C4-2B (cell line): ENCODE measurements around the gene NSD2.

Experiments used
- CTCF ChIP-seq: fragments of 450-650 bp; conservative IDR thresholded peaks from 2 replicates; pipeline ENCODE4 v1.5.1; 2017; ENCODE audit warnings: mild to moderate bottlenecking
- ZFX ChIP-seq: fragments of 450-650 bp; IDR thresholded peaks from 2 replicates; pipeline ENCODE4 v1.6.1; 2017

GRCh38 chr4:1832690-1833089 lies 38.5 kb upstream of the NSD2 start:
- no peak for TF ChIP-seq CTCF
- no peak for TF ChIP-seq ZFX
